Breast epithelium (tissue), 4 donors: ENCODE data around the gene FXYD7. TPM values are rescaled to one million over a fixed set of nuclear protein-coding genes. Genes with fewer than 3 reads are reported as not detected.
A peak's percentile ranks its signal among the peaks of the same experiment; 100 is the strongest.

ENCODE experiments used
- DNase-seq, 2 donors: peaks; one replicate each; pipeline ENCODE4 v3.0.0-alpha.2; 2019; ENCODE audit warnings: low spot score in 2 of 2
- H3K27ac ChIP-seq, 2 donors: fragments of 200-600 bp; sonication (generic) in 1 of 2; one replicate each; pipeline ENCODE4 v1.5.1; 2016 to 2019; ENCODE audit warnings: mild to moderate bottlenecking in 1 of 2
- H3K27me3 ChIP-seq, 2 donors: fragments of 200-600 bp; sonication (generic) in 1 of 2; one replicate each; pipeline versions ENCODE4 v1.5.1 to v1.6.0; 2017 to 2019; ENCODE audit warnings: control low read depth in 1 of 2, mild to moderate bottlenecking in 1 of 2
- H3K36me3 ChIP-seq: fragments of 200-600 bp; one replicate; pipeline ENCODE4 v1.5.1; 2019
- H3K4me1 ChIP-seq, 2 donors: fragments of 200-600 bp; sonication (generic); one replicate each; pipeline ENCODE4 v1.5.1; 2016 to 2019; ENCODE audit warnings: control low read depth in 1 of 2
- H3K4me3 ChIP-seq, 3 donors: fragments of 200-600 bp; sonication (generic); 1 replicate in 2 of 3; 2 replicates in 1 of 3; pipeline ENCODE4 v1.5.1; 2016 to 2019; ENCODE audit warnings: mild to moderate bottlenecking in 3 of 3, moderate library complexity in 2 of 3
- H3K9me3 ChIP-seq, 2 donors: fragments of 200-600 bp; sonication (generic) in 1 of 2; one replicate each; pipeline ENCODE4 v1.5.1; 2016 to 2019; ENCODE audit warnings: control low read depth in 1 of 2
- POLR2A ChIP-seq: fragments of 450-650 bp; IDR thresholded peaks from one replicate; pipeline ENCODE4 v1.6.1; 2016; ENCODE audit warnings: antibody characterized with exemption, mild to moderate bottlenecking, moderate library complexity
- POLR2AphosphoS5 ChIP-seq, 3 donors: sonication (generic); formaldehyde crosslinking; IDR thresholded peaks; one replicate each; pipeline ENCODE4 v1.6.1; 2017; ENCODE audit warnings: antibody characterized with exemption in 3 of 3
- intact Hi-C: fragments of 100-400 bp; cut with DNase I; formaldehyde crosslinking; loops from one replicate; pipeline ENCODE4 v1.15.1; 2023; ENCODE audit warnings: low total_unique reads
- total RNA-seq, 3 donors: library from RNA; depleted of rRNA; stranded (reverse); fragments of >200 nt; gene quantifications; one replicate each; pipeline ENCODE4 v1.1.0, GENCODE V29; 2016
- TF ChIP-seq, protein P1 (sequence below), 3 donors: fragments of 450-650 bp; IDR thresholded peaks; one replicate each; pipeline ENCODE4 v1.5.1; 2016 to 2017; ENCODE audit warnings: antibody characterized with exemption in 3 of 3, mild to moderate bottlenecking in 3 of 3, moderate library complexity in 3 of 3

The FXYD7 gene
- total RNA-seq, 3 donors from 2014 or later, result not detected

- no peaks in the 10 kb centered on the region for H3K36me3 ChIP-seq
- H3K27me3 ChIP-seq, result no peaks in the 10 kb centered on the region
- no peak overlapping the region for H3K4me3 ChIP-seq
- TF ChIP-seq, protein P1, sequence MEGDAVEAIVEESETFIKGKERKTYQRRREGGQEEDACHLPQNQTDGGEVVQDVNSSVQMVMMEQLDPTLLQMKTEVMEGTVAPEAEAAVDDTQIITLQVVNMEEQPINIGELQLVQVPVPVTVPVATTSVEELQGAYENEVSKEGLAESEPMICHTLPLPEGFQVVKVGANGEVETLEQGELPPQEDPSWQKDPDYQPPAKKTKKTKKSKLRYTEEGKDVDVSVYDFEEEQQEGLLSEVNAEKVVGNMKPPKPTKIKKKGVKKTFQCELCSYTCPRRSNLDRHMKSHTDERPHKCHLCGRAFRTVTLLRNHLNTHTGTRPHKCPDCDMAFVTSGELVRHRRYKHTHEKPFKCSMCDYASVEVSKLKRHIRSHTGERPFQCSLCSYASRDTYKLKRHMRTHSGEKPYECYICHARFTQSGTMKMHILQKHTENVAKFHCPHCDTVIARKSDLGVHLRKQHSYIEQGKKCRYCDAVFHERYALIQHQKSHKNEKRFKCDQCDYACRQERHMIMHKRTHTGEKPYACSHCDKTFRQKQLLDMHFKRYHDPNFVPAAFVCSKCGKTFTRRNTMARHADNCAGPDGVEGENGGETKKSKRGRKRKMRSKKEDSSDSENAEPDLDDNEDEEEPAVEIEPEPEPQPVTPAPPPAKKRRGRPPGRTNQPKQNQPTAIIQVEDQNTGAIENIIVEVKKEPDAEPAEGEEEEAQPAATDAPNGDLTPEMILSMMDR (IDR thresholded peaks at IDR 0.05), result no peak
- peak in 1 of 3 donors; percentile 54 for TF ChIP-seq POLR2AphosphoS5 (IDR thresholded peaks at IDR 0.05)
- no peak for TF ChIP-seq POLR2A
- H3K9me3 ChIP-seq, result no peaks in the 10 kb centered on the region
- intact Hi-C loops, result no loop called here
- peak; percentile 78 to 92 for DNase-seq
- H3K4me1 ChIP-seq, result peaks cover 2 to 18% of the 10 kb centered on the region in 2 donors
- peak overlapping the region; percentile 84 to 90 for H3K27ac ChIP-seq
Observed at GRCh38 chr19:35107545-35107944, 35.5 kb upstream of the FXYD7 start.

- Histone ChIP-seq H3K36me3 (no peaks in the 10 kb centered on the region), H3K9me3 (no peaks in the 10 kb centered on the region), H3K4me1 (peaks cover 2 to 18% of the 10 kb centered on the region in 2 donors), H3K27me3 (no peaks in the 10 kb centered on the region), H3K27ac (peak overlapping the region; percentile 80 to 90), H3K4me3 (no peak overlapping the region)
- DNase-seq, result no peak
- intact Hi-C loops, result no loop called here
- TF ChIP-seq, protein P1 (IDR thresholded peaks at IDR 0.05), result no peak
- TF ChIP-seq POLR2A, result no peak
- TF ChIP-seq POLR2AphosphoS5 (IDR thresholded peaks at IDR 0.05), result no peak
Observed at GRCh38 chr19:35108730-35109129, 34.3 kb upstream of the FXYD7 start.

DNA sequence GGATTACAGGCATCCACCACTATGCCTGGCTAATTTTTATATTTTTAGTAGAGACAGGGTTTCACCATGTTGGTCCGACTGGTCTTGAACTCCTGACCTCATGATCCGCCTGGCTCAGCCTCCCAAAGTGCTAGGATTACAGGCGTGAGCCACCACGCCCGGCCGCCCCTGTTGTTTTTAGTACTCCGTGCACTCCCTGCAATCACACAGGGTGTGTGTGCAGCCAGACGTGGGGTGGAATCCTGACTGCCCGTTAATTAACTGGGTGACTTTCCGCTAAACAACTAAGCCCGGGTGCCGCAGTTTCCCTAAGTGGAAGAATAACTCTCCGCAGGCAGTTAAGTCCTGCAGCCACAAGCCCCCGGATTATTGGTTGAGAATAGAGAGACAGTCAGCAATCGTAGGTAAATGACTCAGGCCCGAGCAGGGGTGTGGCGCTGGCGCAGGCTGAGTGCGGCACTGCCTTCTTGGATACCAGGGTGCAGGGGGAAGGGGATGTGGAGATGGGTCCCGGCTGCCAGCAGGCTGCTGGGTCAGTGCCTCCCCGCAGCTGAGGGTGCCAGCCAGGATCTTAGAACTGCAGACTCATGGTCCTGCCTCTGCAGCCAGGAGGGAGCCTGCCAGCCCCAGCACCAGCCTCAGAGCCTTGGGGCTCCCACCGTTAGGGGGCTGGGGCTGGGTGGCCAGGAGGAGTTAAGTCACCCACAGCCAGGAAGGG, 33.5 kb upstream of the FXYD7 start:
- Histone ChIP-seq H3K27me3 (no peaks in the 10 kb centered on the region), H3K36me3 (no peaks in the 10 kb centered on the region), H3K27ac (peak overlapping the region; percentile 80 to 90), H3K4me3 (no peak overlapping the region), H3K4me1 (peaks cover 2 to 18% of the 10 kb centered on the region in 2 donors), H3K9me3 (no peaks in the 10 kb centered on the region)
- DNase-seq, result peak in 1 of 2 donors; percentile 71
- TF ChIP-seq POLR2A, result no peak
- TF ChIP-seq, protein P1 (IDR thresholded peaks at IDR 0.05), result no peak
- no peak for TF ChIP-seq POLR2AphosphoS5 (IDR thresholded peaks at IDR 0.05)
- intact Hi-C loops, result no loop called here

DNA sequence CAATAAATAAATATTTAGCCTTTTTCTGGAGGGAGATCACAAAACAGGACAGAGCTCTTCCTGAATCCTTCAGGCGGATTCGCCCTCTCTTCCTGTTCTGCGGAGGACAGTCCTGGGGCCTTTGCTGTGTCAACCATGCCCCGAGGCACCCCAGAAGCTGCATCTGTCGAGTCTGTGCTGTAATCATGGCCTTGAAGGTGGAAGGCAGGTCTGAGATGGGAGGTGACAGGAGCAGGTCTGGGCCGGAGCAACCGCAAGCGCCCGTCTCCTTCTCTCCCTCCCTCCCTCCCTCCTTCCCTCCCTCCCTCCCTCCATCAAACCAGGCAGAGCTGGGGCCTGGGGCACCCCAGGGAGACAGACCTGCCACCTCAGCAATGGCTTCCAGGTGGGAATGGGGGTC, 32.1 kb upstream of the FXYD7 start:
- Histone ChIP-seq H3K27me3 (no peaks in the 10 kb centered on the region), H3K4me1 (peaks cover 2 to 18% of the 10 kb centered on the region in 2 donors), H3K9me3 (no peaks in the 10 kb centered on the region), H3K36me3 (no peaks in the 10 kb centered on the region), H3K27ac (peak overlapping the region; percentile 57 to 90), H3K4me3 (no peak overlapping the region)
- TF ChIP-seq POLR2A, result no peak
- TF ChIP-seq POLR2AphosphoS5 (IDR thresholded peaks at IDR 0.05), result no peak
- TF ChIP-seq, protein P1 (IDR thresholded peaks at IDR 0.05), result no peak
- intact Hi-C loops, result no loop called here
- DNase-seq, result no peak

GRCh38 chr19:35112995-35113688, 29.9 kb upstream of the FXYD7 start:
- H3K27ac ChIP-seq, result peak overlapping the region; percentile 41 to 91
- H3K4me3 ChIP-seq, result no peak overlapping the region
- H3K4me1 ChIP-seq, result peaks cover 0 to 5% of the 10 kb centered on the region in 2 donors
- intact Hi-C loops, result no loop called here
- H3K36me3 ChIP-seq, result no peaks in the 10 kb centered on the region
- no peak for TF ChIP-seq POLR2AphosphoS5 (IDR thresholded peaks at IDR 0.05)
- no peak for TF ChIP-seq POLR2A
- TF ChIP-seq, protein P1 (IDR thresholded peaks at IDR 0.05), result no peak
- no peak for DNase-seq
- H3K9me3 ChIP-seq, result no peaks in the 10 kb centered on the region
- no peaks in the 10 kb centered on the region for H3K27me3 ChIP-seq
